NCI-H2107 treated with DMSO at 0.1 percent for 48 hours (cell line): ENCODE measurements around the gene CACNA1G.

Experiments used
- DNase-seq: peaks from one replicate; lab custom pipeline; 2025; ENCODE audit not compliant: unreplicated experiment; lab: John Stamatoyannopoulos, UW

Gene CACNA1G

GRCh38 chr17:50586421-50587247, 26.1 kb downstream of the CACNA1G start:
- peak; percentile 62 for DNase-seq

GRCh38 chr17:50587571-50587970, 27.1 kb downstream of the CACNA1G start:
- DNase-seq, result no peak

DNA sequence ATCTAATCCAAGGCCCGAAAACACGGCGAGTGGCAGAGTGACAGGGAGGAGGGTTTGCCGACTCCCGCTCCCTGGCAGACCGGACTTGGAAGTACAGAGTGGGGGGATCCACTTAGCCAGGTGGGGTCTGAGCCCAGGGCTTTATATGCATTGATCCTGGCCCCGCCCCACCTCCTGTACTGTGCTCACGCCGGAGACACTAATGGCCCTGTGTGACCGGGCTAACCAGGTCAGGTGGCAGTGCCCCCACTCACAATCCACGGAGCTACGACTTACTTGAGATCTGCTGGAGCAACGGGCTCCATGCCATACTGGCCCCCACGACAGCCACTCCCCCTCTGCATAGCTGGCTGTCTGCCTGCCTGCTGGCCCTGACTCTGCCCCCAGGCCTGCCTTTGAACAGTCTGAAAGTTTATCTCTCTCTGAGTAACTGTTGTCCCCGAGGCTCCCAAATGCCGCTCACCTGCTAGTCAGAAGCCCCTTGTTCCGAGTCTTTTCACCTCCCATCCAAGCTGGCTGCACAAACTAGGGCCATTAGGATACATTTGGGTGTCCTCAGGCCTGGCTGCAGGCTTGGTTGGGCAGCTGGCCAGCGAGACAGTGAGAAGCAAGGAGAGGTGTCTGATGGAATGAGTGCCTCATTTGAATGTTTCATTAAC, 28.0 kb downstream of the CACNA1G start:
- DNase-seq, result no peak

DNA sequence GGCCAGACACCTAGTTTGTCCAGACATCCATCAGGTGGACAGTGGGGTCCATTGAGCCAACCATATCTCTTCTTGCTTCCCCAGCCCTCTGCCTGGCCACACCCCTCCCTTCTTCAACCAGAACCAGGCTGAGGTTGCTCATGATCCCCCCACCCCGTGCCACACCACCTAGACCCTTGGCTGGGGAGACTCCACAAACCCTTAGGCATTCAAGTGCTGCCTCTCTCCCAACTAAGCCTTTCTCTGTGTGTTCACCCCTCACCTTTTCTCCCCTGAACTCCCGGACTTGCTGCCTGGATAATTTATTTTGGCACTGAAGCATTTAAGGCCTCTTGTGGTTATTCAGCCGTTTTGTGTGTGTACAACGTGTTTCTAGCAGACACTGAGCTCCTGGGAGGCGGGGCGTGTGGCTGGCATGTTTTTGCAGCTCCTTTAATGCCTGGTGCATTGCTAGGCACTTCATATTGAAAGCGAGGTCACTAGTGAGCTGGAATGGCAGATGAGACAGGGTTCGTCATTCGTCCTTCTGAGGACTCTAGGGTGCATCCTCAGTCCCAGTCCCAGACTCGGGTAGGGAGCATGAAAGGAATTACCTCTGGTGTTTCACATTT, 28.7 kb downstream of the CACNA1G start:
- peak; percentile 20 for DNase-seq

GRCh38 chr17:50590946-50591737, 30.6 kb downstream of the CACNA1G start:
- no peak for DNase-seq

GRCh38 chr17:50593321-50593720, 32.8 kb downstream of the CACNA1G start:
- DNase-seq, result peak; percentile 36

DNA sequence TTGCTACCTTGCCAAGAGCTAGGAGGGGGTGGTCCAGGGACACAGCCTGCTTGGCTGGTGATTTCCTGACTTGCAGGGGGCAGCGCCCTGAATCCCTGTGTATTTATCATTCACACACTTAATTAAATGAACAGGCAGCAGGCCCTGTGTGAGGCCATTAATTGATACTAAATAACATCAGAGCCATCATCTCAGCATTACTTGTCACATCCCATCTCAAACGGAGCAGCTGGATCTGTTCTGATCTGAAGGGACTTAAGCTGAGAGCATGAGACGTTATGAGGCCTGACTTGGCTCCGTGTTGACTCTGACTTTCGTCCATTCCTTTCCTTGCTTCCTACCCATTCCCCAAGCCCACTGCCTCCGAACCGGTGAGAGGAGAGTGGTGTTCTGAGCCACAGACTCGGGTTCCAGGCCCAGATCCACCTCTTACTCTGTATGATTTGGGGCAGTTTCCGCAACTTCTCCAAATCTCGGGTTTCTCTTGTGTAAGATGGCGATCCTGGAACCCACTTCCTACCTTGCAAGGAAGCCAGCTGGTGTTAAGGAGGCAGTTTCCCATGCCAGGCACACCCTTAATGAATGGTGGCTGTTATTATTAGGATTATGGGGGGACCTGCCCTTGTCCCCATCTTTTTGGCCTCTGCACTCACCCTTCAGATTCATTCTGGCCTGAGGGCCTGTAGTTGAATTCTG, 33.8 kb downstream of the CACNA1G start:
- DNase-seq, result no peak

- DNase-seq, result no peak
These were observed 34.4 kb downstream of the CACNA1G start for GRCh38 chr17:50594892-50595291.

DNA sequence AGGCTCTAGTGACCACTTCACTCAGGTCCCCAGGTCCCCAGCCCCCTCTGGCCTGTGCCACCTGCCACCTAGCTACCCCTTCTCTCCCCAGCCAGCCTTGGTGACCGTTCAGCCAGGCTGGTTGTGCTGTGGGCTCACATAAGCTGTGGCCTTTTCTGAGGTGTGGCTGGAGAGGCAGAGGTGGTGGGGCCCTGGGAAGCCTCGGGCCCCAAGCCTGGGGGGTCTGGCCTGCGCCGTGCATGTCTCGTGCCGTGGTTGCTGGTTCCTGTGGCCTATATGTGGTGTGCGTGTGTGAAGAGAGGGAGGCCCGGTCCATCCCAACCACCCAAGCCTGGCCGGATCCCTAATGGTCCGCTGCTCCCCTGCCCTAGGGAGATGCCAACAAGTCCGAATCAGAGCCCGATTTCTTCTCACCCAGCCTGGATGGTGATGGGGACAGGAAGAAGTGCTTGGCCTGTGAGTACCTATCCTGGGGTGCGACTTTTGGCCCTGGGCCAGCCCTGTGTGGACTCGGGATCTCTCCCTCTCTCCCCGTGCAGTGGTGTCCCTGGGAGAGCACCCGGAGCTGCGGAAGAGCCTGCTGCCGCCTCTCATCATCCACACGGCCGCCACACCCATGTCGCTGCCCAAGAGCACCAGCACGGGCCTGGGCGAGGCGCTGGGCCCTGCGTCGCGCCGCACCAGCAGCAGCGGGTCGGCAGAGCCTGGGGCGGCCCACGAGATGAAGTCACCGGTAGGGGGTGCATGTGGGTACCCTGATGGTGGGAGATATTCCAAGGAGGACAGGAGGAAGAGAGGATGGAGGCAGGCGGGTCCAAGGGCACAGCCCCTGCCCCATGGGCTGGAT, 35.9 kb downstream of the CACNA1G start:
- DNase-seq, result no peak

DNA sequence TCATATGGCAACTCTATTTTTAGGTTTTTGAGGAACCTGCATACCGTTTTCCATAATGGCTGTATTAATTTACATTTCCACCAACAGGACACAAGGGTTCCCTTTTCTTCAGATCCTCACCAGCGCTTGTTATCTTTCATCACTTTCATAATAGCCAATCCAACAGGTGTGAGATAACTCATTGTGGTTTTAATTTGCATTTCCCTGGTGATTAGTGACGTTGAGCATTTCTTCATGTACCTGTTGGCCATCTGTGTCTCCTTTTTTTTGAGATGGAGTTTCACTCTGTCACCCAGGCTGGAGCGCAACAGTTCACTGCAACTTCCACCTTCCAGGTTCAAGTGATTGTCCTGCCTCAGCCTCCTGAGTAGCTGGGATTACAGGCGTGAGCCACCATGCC, 38.0 kb downstream of the CACNA1G start:
- peak; percentile 33 for DNase-seq

GRCh38 chr17:50599606-50600005, 39.1 kb downstream of the CACNA1G start:
- no peak for DNase-seq

GRCh38 chr17:50601823-50602375, 41.4 kb downstream of the CACNA1G start:
- DNase-seq, result no peak

GRCh38 chr17:50602836-50603235, 42.3 kb downstream of the CACNA1G start:
- no peak for DNase-seq

DNA sequence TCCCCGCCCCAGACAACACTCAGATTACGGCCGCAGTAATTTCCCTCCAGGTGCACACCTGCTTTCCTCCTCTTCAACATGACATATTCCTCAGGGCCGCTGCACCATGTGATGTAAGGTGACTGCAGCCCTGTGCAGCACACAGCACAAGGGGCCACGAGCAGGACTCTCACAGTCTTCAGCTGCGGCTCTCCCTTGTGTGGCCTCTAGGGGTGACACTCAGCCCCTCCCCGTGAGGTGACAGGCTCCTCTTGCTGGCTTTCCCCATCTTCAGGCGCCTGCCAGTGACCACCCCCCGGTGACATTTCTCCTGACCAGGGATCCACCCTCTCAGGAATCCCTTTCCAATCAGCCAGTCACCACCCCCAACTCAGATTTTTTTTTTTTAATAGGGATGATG, 42.8 kb downstream of the CACNA1G start:
- DNase-seq, result peak; percentile 76

DNA sequence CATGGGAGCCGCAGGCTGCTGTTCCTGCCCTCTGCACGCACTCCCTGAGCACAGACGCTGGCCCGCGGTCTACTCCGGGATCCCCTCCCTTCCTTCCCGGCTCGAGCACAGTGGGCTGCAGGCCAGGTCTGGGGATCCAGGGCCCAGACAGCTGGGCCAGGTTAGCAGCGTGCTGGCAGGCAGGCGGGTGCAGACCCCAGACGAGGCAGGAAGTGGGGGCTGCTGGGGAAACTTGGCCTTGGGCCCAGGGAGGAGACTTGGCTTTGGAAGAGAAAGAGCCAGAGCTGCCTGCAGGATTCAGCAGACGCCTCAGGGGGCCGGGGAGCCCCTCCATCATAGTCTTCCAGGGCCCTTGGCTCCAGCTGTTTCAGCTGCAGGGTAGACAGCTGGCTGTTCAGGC, 44.0 kb downstream of the CACNA1G start:
- DNase-seq, result no peak

DNA sequence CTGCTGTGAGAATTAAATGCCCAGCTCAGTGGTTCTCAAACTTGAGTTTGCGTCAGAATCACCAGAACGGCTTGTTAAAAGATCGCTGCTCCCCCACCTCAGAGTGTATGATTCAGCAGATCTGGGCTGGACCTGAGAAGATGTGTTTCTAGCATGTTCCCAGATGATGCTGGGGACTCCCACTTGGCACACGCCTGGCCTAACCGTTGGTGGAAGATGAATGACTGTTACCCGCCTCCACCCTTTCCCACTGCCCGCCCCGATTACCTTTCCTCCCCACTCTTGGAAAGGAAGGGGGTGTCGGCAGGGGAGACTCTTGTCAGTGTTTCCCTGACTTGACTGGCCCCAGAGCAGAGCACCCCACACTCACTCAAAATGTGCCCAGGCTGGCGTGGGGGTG, 44.9 kb downstream of the CACNA1G start:
- no peak for DNase-seq

DNA sequence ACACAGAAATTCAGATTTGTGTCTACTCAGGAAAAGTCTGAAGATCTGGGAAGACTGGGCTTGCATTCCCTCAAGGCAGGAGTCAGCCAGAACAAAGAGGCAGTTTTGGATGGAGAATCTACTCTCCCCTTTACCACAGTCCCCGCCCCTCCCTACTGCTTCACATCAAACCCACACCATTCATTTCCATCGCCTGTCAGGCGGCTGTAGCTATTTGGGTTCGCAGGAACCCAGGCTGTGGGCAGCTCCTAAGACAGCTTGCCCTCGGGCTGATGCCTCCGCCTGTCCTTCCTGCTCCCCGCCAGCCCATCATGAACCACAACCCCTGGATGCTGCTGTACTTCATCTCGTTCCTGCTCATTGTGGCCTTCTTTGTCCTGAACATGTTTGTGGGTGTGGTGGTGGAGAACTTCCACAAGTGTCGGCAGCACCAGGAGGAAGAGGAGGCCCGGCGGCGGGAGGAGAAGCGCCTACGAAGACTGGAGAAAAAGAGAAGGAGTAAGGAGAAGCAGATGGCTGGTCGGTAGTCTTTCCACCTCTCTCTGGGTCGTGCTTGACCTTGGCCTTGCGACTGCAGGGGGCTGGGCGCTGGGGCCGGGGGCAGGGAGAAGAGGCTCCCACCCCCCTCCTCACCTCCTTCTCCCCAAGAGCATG, 47.1 kb downstream of the CACNA1G start:
- DNase-seq, result no peak

DNA sequence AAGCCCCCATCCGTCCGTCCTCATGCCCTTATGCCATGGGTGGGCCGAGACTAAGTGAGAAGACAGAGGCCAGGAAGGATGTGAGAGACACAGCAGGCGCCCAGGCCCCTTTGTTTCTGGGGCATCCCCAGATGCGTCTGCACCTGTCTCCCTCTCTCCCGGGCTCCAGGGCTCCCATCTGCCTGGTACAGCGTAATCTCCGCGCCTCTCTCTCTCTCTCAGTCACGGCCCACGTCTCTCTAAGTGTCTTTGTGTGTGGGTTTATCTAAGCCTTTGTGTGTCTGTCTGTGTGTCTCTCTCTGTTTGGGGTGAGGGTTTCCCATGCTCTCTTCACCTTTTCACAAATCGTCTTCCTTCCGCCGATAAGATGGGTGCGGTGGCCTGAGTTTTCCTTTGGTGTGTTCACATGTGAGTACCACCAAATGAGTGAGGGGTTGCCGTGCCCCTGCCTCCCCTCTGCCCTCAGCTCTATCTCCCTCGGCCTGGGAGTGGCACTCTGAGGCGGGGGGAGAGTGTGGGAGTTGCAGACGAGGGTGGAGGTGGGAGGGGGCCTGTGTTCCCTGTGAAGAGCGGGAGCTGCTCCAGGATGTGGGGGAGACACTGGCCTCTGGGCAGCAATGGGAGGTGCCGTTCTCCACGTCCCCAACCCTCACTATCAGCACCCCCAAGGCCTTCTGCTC, 48.3 kb downstream of the CACNA1G start:
- peak; percentile 78 for DNase-seq
